Measurements from ENCODE around the gene CEP170.
"Not testable (repeated sequence)": the region's sequence is repeated elsewhere in the genome, so short reads cannot be mapped to it uniquely, and the experiment has no call there.

- TF ChIP-seq CTCF (IDR thresholded peaks at IDR 0.05; ENCODE audit: insufficient read depth, low read depth, low read length); EZH2 (IDR thresholded peaks at IDR 0.05; ENCODE audit: insufficient read depth, low read length): not testable (repeated sequence)
These were observed 150.6 kb downstream of the CEP170 start for GRCh38 chr1:243104452-243104851.

All from astrocyte (in vitro differentiated cells and primary cell).